HPDE6-E6E7 (cell line): ENCODE measurements around the gene SIPA1L3.
A peak's percentile ranks its signal among the peaks of the same experiment; 100 is the strongest.
"Not testable (repeated sequence)": the region's sequence is repeated elsewhere in the genome, so short reads cannot be mapped to it uniquely, and the experiment has no call there.

Source experiments
- DNase-seq: peaks from one replicate; pipeline ENCODE4 v3.0.0; 2011; ENCODE audit warnings: missing footprints; ENCODE audit errors: extremely low spot score

The SIPA1L3 gene

DNA sequence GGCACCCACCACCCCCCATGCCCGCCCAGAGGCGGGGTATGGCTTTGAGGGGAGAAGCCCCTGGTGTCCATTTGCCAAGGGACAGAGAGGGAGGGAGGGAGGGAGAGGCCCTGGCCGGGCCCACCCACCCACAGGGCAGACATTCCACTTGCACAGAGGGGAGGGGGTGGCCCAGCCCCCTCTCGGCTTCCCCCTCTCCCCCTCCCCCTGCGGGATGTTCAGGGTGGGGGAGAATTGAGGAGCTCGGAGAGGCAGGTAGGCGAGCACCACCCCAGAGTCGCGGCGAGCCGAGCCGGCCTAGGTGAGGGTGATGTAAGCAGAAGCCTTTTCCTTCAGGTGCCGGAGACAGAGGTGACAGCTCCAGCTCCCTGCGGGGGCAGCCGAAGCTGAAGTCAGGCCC, 304.8 kb downstream of the SIPA1L3 start:
- DNase-seq: no peak

- no peak for DNase-seq
Measured at GRCh38 chr19:38213469-38213868, 306.5 kb downstream of the SIPA1L3 start.

DNA sequence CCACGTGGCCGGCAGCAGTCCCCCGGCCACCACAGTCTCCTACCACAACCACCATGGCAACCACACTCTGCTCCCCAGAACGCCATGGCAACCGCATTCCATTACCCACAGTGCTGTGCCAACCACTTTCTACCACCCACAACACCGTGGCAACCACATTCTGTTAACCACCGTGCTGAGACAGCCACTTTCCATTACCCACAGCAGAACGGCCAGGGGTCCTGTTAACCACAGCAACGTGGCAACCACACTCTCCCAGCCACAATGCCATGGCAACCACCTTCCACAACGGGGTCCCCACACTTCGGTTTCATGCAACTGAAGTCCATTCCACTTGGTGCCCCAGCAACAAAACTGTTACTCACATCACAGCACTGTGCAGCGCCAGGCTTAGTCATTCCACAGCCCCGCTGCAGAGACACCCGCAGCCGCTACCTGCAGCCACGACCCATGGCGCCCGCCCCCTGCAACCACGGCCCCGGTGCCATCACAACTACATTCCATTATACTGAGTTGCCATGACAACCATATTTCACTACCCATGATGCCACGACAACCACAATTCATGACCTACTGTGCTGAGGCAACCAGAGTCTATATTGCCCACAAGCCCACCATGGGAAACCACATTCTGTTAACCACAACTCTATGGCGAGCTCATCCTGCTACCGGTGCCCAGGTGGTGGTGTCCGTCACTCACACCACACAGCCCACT, 307.1 kb downstream of the SIPA1L3 start:
- peak; percentile 44 for DNase-seq

GRCh38 chr19:38216785-38217641, 310.0 kb downstream of the SIPA1L3 start:
- no peak for DNase-seq

DNA sequence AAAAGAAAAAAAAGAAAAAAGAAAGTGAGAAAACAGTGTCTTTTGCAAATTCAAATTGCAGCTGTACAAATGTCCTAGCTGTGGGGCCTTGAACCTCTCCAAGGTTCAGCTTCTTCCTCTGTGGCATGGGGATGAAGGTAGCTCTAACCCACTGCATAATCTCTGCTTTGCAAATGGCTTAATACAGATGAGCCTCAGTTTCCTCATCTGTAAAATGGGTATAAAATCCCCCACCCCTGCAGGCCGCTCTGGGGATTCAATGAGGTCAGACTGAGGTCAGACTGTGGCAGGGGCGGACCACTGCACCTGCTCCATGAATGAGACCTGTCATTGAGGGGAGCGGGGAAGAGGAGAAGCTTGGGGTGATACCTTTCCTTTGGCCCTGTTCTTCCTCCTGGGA, 311.2 kb downstream of the SIPA1L3 start:
- no peak for DNase-seq

- DNase-seq: no peak
Measured at GRCh38 chr19:38219221-38219620, 312.2 kb downstream of the SIPA1L3 start.

- DNase-seq: no peak
Measured at GRCh38 chr19:38221421-38221820, 314.4 kb downstream of the SIPA1L3 start.

- no peak for DNase-seq
Measured at GRCh38 chr19:38221919-38222830, 315.2 kb downstream of the SIPA1L3 start.

DNA sequence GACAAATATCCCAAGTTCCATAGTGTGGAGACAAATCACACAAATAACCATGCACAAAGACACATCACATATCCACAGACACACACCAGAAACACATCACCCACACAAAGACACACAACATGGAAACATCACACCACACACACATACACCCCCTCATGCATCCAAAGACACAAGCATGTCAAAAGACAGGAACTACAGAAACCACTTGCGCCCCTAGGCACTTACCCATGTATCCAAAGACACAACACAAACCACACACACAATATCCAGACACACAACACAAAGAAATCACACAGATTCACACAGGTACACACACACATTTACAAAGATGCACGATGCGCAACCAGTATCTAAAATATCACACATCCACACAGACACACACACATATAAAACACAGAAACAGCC, 316.1 kb downstream of the SIPA1L3 start:
- DNase-seq: no peak

DNA sequence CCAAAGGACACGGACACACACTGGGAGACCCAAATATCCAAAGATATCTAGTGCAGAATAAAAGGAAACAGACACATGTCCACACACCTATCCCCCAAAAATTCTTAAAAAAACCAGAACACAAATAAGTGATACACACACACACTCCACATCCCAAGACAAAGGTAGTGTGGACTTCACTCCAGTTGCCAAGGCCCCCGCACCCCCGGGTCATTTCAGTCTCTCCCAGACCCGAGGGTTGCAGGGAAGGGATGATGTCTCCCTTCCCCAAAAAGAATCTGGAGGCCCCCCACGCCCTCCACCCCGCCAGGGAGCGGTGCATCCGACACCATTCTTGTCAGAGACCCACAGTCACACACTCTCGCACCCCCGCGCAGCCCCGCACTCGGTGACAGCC, 316.6 kb downstream of the SIPA1L3 start:
- DNase-seq: no peak

- DNase-seq: peak; percentile 89
Measured at GRCh38 chr19:38224014-38224862, 317.2 kb downstream of the SIPA1L3 start, which contains the start of gene DPF1. TSS of gene DPF1 (minus strand) at chr19:38224222. CDS start at chr19:38224142, 80 bp downstream.

GRCh38 chr19:38224863-38225218, 317.8 kb downstream of the SIPA1L3 start:
- not testable (repeated sequence) for DNase-seq

GRCh38 chr19:38227287-38228004, 320.4 kb downstream of the SIPA1L3 start:
- no peak for DNase-seq

DNA sequence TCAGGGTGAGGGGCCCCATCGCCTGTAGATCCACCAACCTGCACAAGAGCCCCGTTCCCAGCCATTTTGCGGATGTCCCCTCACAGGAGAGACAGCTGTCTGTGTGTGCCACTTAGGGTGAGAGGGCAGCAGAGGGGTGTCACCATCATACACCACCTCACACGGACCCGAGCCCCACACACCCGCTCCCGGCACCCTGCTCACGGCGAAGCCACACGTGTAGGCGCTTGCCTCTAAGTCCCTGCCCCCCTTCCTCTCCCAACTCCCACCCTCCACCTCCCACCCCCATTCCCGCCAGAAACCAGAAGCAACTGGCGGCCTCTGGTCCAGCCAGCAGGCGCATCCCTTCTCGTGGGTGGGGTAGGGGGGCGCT, 321.0 kb downstream of the SIPA1L3 start:
- DNase-seq: no peak

- no peak for DNase-seq
Measured at GRCh38 chr19:38228491-38229439, 321.8 kb downstream of the SIPA1L3 start.

DNA sequence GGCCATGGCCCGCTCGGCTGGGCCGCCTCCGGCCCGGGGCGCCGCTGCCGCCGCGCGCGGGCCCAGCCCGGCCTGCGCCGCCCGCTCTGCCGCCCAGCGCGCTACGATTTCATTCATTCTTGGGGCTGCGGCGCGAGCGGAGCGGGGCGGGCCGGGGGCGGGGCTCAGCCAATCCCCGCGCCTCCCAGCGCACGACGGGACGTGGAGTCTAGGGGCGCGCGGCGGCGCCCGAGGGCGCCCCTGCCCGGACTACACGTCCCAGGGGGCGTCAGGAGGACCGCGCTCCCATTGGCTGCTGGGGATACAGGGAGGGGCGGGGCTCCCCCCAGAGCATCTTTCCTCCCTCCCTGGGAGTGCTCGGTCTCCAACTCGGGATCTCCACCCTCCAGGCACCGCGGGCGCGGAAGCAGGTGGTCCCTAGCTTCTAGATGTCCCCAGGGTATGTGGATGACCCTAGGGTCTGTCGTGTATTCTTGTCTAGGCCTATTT, 322.6 kb downstream of the SIPA1L3 start:
- peak; percentile 83 for DNase-seq

DNA sequence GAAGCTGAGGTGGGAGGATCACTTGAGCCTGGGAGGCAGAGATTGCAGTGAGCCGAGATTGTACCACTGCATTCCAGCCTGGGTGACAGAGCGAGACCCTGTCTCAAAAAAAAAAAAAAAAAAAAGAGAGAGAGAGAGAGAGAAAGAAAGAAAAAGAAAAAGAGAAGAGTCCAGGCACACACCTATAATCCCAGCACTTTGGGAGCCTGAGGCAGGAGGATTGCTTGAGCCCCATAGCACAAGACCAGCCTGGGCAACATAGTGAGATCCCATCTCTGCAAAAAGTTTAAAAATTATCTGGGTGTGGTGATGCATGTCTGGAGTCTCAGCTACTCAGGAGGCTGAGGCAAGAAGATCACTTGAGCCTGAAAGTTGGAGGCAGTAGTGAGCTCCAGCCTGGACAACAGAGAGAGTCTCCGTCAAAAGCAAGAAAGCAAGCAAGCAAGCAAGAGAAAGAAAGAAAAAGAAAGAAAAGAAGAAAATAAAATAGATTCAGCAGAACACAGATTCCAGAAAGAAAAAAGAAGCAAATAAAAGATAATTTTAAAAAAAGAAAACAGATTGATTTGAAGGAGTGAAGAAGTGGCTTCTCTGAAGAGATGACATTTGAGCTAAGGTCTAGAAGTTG, 323.6 kb downstream of the SIPA1L3 start:
- not testable (repeated sequence) for DNase-seq

- no peak for DNase-seq
Measured at GRCh38 chr19:38231918-38232317, 324.9 kb downstream of the SIPA1L3 start.
